ENCODE results near the gene PXN. TPM values are rescaled to one million over a fixed set of nuclear protein-coding genes. Genes with fewer than 3 reads are reported as not detected.

Gene PXN
- polyA plus RNA-seq, 1 donor from 2014 or later, result 5.9 TPM

DNA sequence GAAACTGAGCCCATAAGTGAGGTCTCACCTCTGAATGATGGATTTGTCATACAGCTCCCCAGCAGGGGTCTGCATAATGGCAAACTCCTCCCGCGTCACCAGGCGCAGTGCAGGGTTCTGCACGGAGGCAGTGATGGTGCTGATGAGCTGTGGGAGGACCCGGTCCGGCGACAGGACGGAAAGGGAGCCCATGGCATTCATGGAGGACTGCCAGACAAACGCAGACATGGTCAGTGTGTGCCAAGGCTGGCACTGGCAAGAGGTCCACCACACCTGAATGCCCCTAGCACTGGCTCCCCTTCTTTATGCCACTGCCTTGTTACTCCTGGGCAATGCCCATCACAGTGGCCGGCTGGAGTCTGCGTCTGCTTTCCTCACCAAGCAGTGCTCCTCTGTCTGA, 103.7 kb downstream of the PXN start:
- Histone ChIP-seq H3K27me3 (ENCODE audit: insufficient read depth, low read depth, low read length) (no peaks in the 10 kb centered on the region), H3K4me3 (ENCODE audit: low read length) (no peak overlapping the region), H3K27ac (ENCODE audit: low read length) (no peak overlapping the region), H3K36me3 (ENCODE audit: insufficient read depth, low read length) (peaks cover 4% of the 10 kb centered on the region), H3K9me2 (ENCODE audit: insufficient read depth, low read length) (no peaks in the 10 kb centered on the region), H2AFZ (ENCODE audit: low read depth, low read length) (no peak overlapping the region), H3K4me2 (ENCODE audit: low read length) (no peak overlapping the region), H3K9ac (ENCODE audit: low read length) (no peak overlapping the region), H4K20me1 (ENCODE audit: insufficient read depth) (no peaks in the 10 kb centered on the region), H3F3A (ENCODE audit: insufficient read depth, low read length, poor library complexity, severe bottlenecking) (no peaks in the 10 kb centered on the region), H3K79me2 (replicated peaks; ENCODE audit: insufficient read depth, low read length) (no peaks in the 10 kb centered on the region), H3K9me3 (ENCODE audit: low read length) (no peaks in the 10 kb centered on the region)
- TF ChIP-seq MXI1 (conservative IDR thresholded peaks at IDR 0.05; ENCODE audit: poor library complexity, severe bottlenecking) (no peak), CTCF (IDR thresholded peaks at IDR 0.05; ENCODE audit: poor library complexity, severe bottlenecking) (no peak), RAD21 (conservative IDR thresholded peaks at IDR 0.05) (no peak), SMC3 (conservative IDR thresholded peaks at IDR 0.05; ENCODE audit: poor library complexity) (no peak), EP300 (conservative IDR thresholded peaks at IDR 0.05; ENCODE audit: poor library complexity, severe bottlenecking) (no peak), TAF1 (IDR thresholded peaks at IDR 0.05; ENCODE audit: low read depth) (no peak), POLR2AphosphoS5 (IDR thresholded peaks at IDR 0.05) (no peak), EZH2 (IDR thresholded peaks at IDR 0.05; ENCODE audit: borderline replicate concordance, insufficient read depth, low read length, poor library complexity, severe bottlenecking) (no peak)
- TF ChIP-seq, protein P1, sequence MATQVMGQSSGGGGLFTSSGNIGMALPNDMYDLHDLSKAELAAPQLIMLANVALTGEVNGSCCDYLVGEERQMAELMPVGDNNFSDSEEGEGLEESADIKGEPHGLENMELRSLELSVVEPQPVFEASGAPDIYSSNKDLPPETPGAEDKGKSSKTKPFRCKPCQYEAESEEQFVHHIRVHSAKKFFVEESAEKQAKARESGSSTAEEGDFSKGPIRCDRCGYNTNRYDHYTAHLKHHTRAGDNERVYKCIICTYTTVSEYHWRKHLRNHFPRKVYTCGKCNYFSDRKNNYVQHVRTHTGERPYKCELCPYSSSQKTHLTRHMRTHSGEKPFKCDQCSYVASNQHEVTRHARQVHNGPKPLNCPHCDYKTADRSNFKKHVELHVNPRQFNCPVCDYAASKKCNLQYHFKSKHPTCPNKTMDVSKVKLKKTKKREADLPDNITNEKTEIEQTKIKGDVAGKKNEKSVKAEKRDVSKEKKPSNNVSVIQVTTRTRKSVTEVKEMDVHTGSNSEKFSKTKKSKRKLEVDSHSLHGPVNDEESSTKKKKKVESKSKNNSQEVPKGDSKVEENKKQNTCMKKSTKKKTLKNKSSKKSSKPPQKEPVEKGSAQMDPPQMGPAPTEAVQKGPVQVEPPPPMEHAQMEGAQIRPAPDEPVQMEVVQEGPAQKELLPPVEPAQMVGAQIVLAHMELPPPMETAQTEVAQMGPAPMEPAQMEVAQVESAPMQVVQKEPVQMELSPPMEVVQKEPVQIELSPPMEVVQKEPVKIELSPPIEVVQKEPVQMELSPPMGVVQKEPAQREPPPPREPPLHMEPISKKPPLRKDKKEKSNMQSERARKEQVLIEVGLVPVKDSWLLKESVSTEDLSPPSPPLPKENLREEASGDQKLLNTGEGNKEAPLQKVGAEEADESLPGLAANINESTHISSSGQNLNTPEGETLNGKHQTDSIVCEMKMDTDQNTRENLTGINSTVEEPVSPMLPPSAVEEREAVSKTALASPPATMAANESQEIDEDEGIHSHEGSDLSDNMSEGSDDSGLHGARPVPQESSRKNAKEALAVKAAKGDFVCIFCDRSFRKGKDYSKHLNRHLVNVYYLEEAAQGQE (IDR thresholded peaks at IDR 0.05; ENCODE audit: borderline replicate concordance), result no peak

Small RNA genes within 50 kb of the gene (small RNA-seq; reads per million reads assigned to genes)
- gene RNU4-1, result 399 to 14,010 (median 1,197) reads per million in 3 experiments
- gene RNU4-2, result 1,028 to 41,635 (median 3,334) reads per million in 3 experiments
- 0 reads per million in 3 experiments for gene RNU6-1088P

Other genes with a start within 250 kb of the PXN start
- 60.2 and 65.2 TPM in 2 replicates for gene RAB35, start 149.0 kb downstream of the PXN start, polyA plus RNA-seq
- gene GCN1, start 71.0 kb downstream of the PXN start, polyA plus RNA-seq, result 21.5 and 27.4 TPM in 2 replicates
- gene RPLP0, start 64.6 kb downstream of the PXN start, polyA plus RNA-seq, result 1,914 and 2,229 TPM in 2 replicates
- gene RNU4-2, start 26.2 kb upstream of the PXN start, polyA plus RNA-seq, result under 0.01 TPM in 1 of 2 replicates, not detected in the other
- under 0.01 TPM in 1 of 2 replicates, not detected in the other for gene RNU4-1, start 27.5 kb upstream of the PXN start, polyA plus RNA-seq
- gene SIRT4, start 36.6 kb upstream of the PXN start, polyA plus RNA-seq, result 9.7 and 13.8 TPM in 2 replicates
- gene PLA2G1B, start 62.0 kb upstream of the PXN start, polyA plus RNA-seq, result not detected in 2 replicates
- gene MSI1, start 103.4 kb upstream of the PXN start, polyA plus RNA-seq, result 7.5 and 9.2 TPM in 2 replicates
- 1,801 and 2,017 TPM in 2 replicates for gene COX6A1, start 172.4 kb upstream of the PXN start, polyA plus RNA-seq
- gene TRIAP1, start 180.7 kb upstream of the PXN start, polyA plus RNA-seq, result 40.7 and 45.1 TPM in 2 replicates
- gene GATC, start 180.7 kb upstream of the PXN start, polyA plus RNA-seq, result 43.6 and 45.3 TPM in 2 replicates
- 263 and 289 TPM in 2 replicates for gene SRSF9, start 204.0 kb upstream of the PXN start, polyA plus RNA-seq
- 404 and 466 TPM in 2 replicates for gene DYNLL1, start 230.4 kb upstream of the PXN start, polyA plus RNA-seq